OCI-LY3 (cell line): ENCODE results near the gene CENPK.

Source experiments
- H2AFZ ChIP-seq: fragments of 200-600, 300-600 bp; shearing (Covaris generic); 2 replicates; pipeline ENCODE4 v1.6.0; 2014; ENCODE audit warnings: antibody characterized with exemption, low read depth, low read length
- H3K27ac ChIP-seq: fragments of 200-600, 300-600 bp; sonication (generic); 2 replicates; pipeline ENCODE4 v1.5.1; 2014; ENCODE audit warnings: mild to moderate bottlenecking, low read length, moderate library complexity, mixed read lengths
- H3K27me3 ChIP-seq: fragments of 200-600, 300-600 bp; sonication (generic); 2 replicates; pipeline ENCODE4 v1.6.1; 2014; ENCODE audit warnings: low read depth, low read length, mixed read lengths
- H3K36me3 ChIP-seq: fragments of 200-600, 300-600 bp; sonication (generic); replicated peaks from 2 replicates; pipeline ENCODE3; 2014; ENCODE audit warnings: low read depth, low read length, mixed read lengths
- H3K4me1 ChIP-seq: fragments of 300-600, 200-600 bp; sonication (generic); 2 replicates; pipeline ENCODE4 v1.6.1; 2014; ENCODE audit warnings: low read length, mixed read lengths
- H3K4me2 ChIP-seq: fragments of 200-600, 300-600 bp; sonication (generic); 2 replicates; pipeline ENCODE4 v1.6.1; 2014; ENCODE audit warnings: low read length, mixed read lengths
- H3K4me3 ChIP-seq: fragments of 300-600, 200-600 bp; sonication (generic); 2 replicates; pipeline ENCODE4 v1.5.1; 2014; ENCODE audit warnings: antibody characterized with exemption, mild to moderate bottlenecking, low read length, moderate library complexity
- H3K79me2 ChIP-seq: fragments of 300-600, 200-600 bp; shearing (Covaris generic); 2 replicates; pipeline ENCODE4 v1.6.1; 2014; ENCODE audit warnings: mild to moderate bottlenecking, low read length, mixed read lengths
- H3K9ac ChIP-seq: fragments of 300-600, 200-600 bp; shearing (Covaris generic); 2 replicates; pipeline ENCODE4 v1.6.0; 2014; ENCODE audit warnings: mild to moderate bottlenecking, low read length, moderate library complexity
- H3K9me3 ChIP-seq: fragments of 200-600, 300-600 bp; shearing (Covaris generic); 2 replicates; pipeline ENCODE4 v1.6.1; 2014; ENCODE audit warnings: low read length, mixed read lengths; ENCODE audit not compliant: insufficient read depth
- H4K20me1 ChIP-seq: fragments of 200-600, 300-600 bp; sonication (generic); 2 replicates; pipeline ENCODE4 v1.6.1; 2016; ENCODE audit warnings: low read length, mixed read lengths; ENCODE audit not compliant: insufficient read depth
- EZH2phosphoT487 ChIP-seq: fragments of 200-600 bp; shearing (Covaris generic); IDR thresholded peaks from 2 replicates; pipeline ENCODE4 v1.6.1; 2018; ENCODE audit warnings: antibody characterized with exemption, mixed run types, low read depth
- TF ChIP-seq, protein P1 (sequence below): fragments of 200-600, 300-600 bp; sonication (generic); IDR thresholded peaks from 2 replicates; pipeline ENCODE4 v1.5.1; 2014; ENCODE audit warnings: antibody characterized with exemption, low read length, low read depth

Gene CENPK

GRCh38 chr5:65588694-65589093 lies 25.7 kb upstream of the CENPK start:
- H3K4me1 ChIP-seq = no peaks in the 10 kb centered on the region
- H3K36me3 ChIP-seq = peaks cover 22% of the 10 kb centered on the region
- H3K4me3 ChIP-seq = no peak overlapping the region
- H2AFZ ChIP-seq = no peak overlapping the region
- no peaks in the 10 kb centered on the region for H3K27me3 ChIP-seq
- H4K20me1 ChIP-seq = no peaks in the 10 kb centered on the region
- H3K9ac ChIP-seq = no peak overlapping the region
- no peaks in the 10 kb centered on the region for H3K9me3 ChIP-seq
- no peaks in the 10 kb centered on the region for H3K79me2 ChIP-seq
- H3K4me2 ChIP-seq = no peak overlapping the region
- no peak for TF ChIP-seq EZH2phosphoT487
- TF ChIP-seq, protein P1, sequence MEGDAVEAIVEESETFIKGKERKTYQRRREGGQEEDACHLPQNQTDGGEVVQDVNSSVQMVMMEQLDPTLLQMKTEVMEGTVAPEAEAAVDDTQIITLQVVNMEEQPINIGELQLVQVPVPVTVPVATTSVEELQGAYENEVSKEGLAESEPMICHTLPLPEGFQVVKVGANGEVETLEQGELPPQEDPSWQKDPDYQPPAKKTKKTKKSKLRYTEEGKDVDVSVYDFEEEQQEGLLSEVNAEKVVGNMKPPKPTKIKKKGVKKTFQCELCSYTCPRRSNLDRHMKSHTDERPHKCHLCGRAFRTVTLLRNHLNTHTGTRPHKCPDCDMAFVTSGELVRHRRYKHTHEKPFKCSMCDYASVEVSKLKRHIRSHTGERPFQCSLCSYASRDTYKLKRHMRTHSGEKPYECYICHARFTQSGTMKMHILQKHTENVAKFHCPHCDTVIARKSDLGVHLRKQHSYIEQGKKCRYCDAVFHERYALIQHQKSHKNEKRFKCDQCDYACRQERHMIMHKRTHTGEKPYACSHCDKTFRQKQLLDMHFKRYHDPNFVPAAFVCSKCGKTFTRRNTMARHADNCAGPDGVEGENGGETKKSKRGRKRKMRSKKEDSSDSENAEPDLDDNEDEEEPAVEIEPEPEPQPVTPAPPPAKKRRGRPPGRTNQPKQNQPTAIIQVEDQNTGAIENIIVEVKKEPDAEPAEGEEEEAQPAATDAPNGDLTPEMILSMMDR = no peak
- H3K27ac ChIP-seq = no peak overlapping the region

DNA sequence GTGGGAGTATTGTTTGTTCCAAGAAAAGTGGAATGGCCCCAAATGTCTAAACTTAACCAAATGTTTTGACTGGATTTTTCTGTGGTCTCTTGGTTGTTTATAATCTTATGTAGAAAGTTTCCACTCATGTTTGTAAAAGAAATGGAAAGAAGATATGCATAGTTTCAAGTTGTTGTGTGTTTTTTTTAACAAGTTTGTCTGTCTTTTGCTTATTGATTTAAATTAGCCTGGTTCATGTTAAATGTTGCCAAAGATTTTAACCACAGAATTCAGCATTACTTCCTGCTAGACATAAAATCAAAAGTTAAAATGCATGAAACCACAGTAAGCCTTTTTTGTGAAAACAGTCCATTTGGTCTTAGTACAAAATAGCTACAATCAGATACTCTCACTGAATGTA lies 14.2 kb upstream of the CENPK start:
- Histone ChIP-seq H4K20me1 (no peaks in the 10 kb centered on the region), H3K27me3 (no peaks in the 10 kb centered on the region), H3K9ac (no peak overlapping the region), H3K4me3 (no peak overlapping the region), H3K27ac (no peak overlapping the region), H3K4me1 (no peaks in the 10 kb centered on the region), H2AFZ (no peak overlapping the region), H3K79me2 (no peaks in the 10 kb centered on the region), H3K4me2 (no peak overlapping the region), H3K9me3 (no peaks in the 10 kb centered on the region), H3K36me3 (peaks cover 4% of the 10 kb centered on the region)
- TF ChIP-seq, protein P1 = no peak
- TF ChIP-seq EZH2phosphoT487 = no peak

DNA sequence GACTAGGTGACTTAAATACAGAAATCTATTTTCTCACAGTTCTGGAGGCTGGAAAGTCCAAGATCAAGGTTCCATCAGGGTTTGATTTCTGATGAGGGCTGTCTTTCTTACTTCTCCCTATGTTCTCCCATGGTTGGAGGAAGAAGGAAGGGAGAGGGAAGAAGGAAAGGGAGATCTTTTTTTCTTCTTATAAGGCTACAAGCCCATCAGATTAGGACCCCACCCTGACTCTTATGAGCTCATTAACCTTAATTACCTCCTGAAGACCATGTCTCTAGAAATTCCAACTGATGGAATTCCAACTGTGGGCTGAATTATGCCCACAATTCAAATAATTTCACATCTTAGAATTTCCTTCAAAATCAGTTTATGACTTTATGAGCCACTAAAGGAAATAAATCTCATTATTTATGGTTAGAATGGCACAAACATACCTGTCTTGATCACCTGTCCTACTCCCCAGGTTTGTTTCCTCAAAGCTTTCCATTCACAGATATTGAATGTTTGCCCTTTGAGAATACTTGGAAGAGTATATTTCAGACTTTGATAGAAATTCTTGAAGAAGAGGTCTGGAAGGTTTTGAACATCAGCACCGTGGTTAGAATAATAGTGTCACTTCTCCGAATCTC lies 7.7 kb upstream of the CENPK start:
- H3K4me2 ChIP-seq = no peak overlapping the region
- H3K4me3 ChIP-seq = no peak overlapping the region
- no peaks in the 10 kb centered on the region for H3K27me3 ChIP-seq
- no peak overlapping the region for H2AFZ ChIP-seq
- H3K9ac ChIP-seq = no peak overlapping the region
- no peak overlapping the region for H3K27ac ChIP-seq
- no peaks in the 10 kb centered on the region for H4K20me1 ChIP-seq
- no peak for TF ChIP-seq EZH2phosphoT487
- TF ChIP-seq, protein P1 = no peak
- H3K79me2 ChIP-seq = peaks cover 12% of the 10 kb centered on the region
- no peaks in the 10 kb centered on the region for H3K9me3 ChIP-seq
- peaks cover 4% of the 10 kb centered on the region for H3K36me3 ChIP-seq
- no peaks in the 10 kb centered on the region for H3K4me1 ChIP-seq

DNA sequence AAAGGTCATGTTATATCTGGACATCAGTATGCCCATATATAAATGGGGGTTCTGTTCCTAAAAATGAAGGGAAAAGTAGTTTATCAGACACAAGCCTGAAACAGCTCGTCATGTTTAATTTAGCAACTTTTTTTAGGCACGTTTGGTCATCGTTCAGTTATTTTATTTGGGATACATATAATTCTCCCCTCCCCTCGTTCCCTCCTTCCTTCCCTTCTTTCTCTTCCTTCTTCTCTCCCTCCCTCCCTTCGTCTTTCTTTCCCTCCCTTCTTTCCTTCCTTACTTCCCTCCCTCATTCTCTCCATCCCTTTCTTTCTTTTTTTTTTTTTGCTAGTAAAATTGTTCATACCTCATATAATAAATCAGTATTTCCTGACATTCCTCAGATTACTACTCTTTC lies 3.5 kb upstream of the CENPK start:
- Histone ChIP-seq H3K9me3 (no peaks in the 10 kb centered on the region), H4K20me1 (no peaks in the 10 kb centered on the region), H3K36me3 (no peaks in the 10 kb centered on the region), H3K4me1 (peaks cover 9% of the 10 kb centered on the region), H3K9ac (no peak overlapping the region), H3K27ac (no peak overlapping the region), H3K79me2 (peaks cover 49% of the 10 kb centered on the region), H3K4me2 (no peak overlapping the region), H3K4me3 (no peak overlapping the region), H3K27me3 (no peaks in the 10 kb centered on the region), H2AFZ (no peak overlapping the region)
- no peak for TF ChIP-seq EZH2phosphoT487
- TF ChIP-seq, protein P1 = no peak
